Ovary (tissue), 3 donors: Measurements from ENCODE around the gene BRD4.

Source experiments
- EP300 ChIP-seq: sonication (generic); formaldehyde crosslinking; IDR thresholded peaks from one replicate; pipeline ENCODE4 v1.6.1; 2017; ENCODE audit warnings: antibody characterized with exemption
- POLR2A ChIP-seq: fragments of 450-650 bp; IDR thresholded peaks from one replicate; pipeline ENCODE4 v1.6.1; 2017; ENCODE audit warnings: antibody characterized with exemption, mild to moderate bottlenecking, moderate library complexity
- TF ChIP-seq, protein P1 (sequence below), 3 donors: fragments of 450-650 bp in 2 of 3; fragments of 200-600 bp in 1 of 3; IDR thresholded peaks; one replicate each; pipeline versions ENCODE4 v1.5.1 to v1.8.0; 2016 to 2022; ENCODE audit warnings: antibody characterized with exemption in 3 of 3, mild to moderate bottlenecking in 1 of 3
- donor health status: DM: no; HTN: no; CAD: no.

DNA sequence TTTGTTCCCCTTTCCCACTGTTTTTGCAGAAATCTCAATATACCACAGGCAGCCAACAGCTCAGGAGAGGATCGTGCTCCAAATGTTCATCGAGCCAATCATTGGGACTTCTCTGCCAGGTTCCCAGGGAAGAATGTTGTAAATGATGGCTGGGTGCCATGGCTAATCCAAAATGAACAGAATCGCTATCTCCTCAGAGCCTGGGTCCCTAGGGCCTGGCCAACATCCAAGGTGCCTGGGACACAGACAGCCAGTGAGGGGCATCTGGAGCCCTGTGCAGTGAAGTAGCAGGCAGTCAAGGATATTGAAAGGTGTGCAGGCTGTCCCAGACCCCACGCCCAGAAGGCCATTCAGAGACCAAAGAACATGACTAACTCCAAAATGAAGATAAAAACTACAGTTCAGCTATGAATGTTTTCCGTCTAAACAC lies 37.8 kb downstream of the BRD4 start:
- TF ChIP-seq, protein P1, sequence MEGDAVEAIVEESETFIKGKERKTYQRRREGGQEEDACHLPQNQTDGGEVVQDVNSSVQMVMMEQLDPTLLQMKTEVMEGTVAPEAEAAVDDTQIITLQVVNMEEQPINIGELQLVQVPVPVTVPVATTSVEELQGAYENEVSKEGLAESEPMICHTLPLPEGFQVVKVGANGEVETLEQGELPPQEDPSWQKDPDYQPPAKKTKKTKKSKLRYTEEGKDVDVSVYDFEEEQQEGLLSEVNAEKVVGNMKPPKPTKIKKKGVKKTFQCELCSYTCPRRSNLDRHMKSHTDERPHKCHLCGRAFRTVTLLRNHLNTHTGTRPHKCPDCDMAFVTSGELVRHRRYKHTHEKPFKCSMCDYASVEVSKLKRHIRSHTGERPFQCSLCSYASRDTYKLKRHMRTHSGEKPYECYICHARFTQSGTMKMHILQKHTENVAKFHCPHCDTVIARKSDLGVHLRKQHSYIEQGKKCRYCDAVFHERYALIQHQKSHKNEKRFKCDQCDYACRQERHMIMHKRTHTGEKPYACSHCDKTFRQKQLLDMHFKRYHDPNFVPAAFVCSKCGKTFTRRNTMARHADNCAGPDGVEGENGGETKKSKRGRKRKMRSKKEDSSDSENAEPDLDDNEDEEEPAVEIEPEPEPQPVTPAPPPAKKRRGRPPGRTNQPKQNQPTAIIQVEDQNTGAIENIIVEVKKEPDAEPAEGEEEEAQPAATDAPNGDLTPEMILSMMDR (IDR thresholded peaks at IDR 0.05) = no peak
- TF ChIP-seq POLR2A (no peak), EP300 (no peak)
